ENCODE measurements around the gene ABCG5. TPM values are rescaled to one million over a fixed set of nuclear protein-coding genes. Genes with fewer than 3 reads are reported as not detected.

The ABCG5 gene
- total RNA-seq, 1 donor from 2014 or later, result not detected

- Mint-ChIP-seq H3K9me3 (no peaks in the 10 kb centered on the region), H3K27me3 (ENCODE audit: low read depth) (no peaks in the 10 kb centered on the region), H3K27ac (no peak overlapping the region), H3K4me3 (no peak overlapping the region), H3K4me1 (no peaks in the 10 kb centered on the region), H3K36me3 (peaks cover 25% of the 10 kb centered on the region)
- TF ChIP-seq CTCF (IDR thresholded peaks at IDR 0.05; ENCODE audit: unreplicated experiment), result no peak
- DNase-seq (ENCODE audit: low spot score in 2 of 2, unreplicated experiment in 2 of 2), result no peak
These were observed 35.5 kb downstream of the ABCG5 start for GRCh38 chr2:43803113-43803512.

GRCh38 chr2:43802135-43802534, 36.5 kb downstream of the ABCG5 start:
- Mint-ChIP-seq H3K4me1 (no peaks in the 10 kb centered on the region), H3K36me3 (peaks cover 21% of the 10 kb centered on the region), H3K27me3 (ENCODE audit: low read depth) (no peaks in the 10 kb centered on the region), H3K27ac (no peak overlapping the region), H3K4me3 (no peak overlapping the region), H3K9me3 (no peaks in the 10 kb centered on the region)
- no peak for DNase-seq (ENCODE audit: low spot score in 2 of 2, unreplicated experiment in 2 of 2)
- TF ChIP-seq CTCF (IDR thresholded peaks at IDR 0.05; ENCODE audit: unreplicated experiment), result no peak

- Mint-ChIP-seq H3K27ac (no peak overlapping the region), H3K4me1 (no peaks in the 10 kb centered on the region), H3K9me3 (no peaks in the 10 kb centered on the region), H3K27me3 (ENCODE audit: low read depth) (no peaks in the 10 kb centered on the region), H3K4me3 (no peak overlapping the region), H3K36me3 (peaks cover 19% of the 10 kb centered on the region)
- no peak for TF ChIP-seq CTCF (IDR thresholded peaks at IDR 0.05; ENCODE audit: unreplicated experiment)
- DNase-seq (ENCODE audit: low spot score in 2 of 2, unreplicated experiment in 2 of 2), result no peak
These were observed 37.7 kb downstream of the ABCG5 start for GRCh38 chr2:43800894-43801293.

GRCh38 chr2:43798300-43798699, 40.3 kb downstream of the ABCG5 start:
- Mint-ChIP-seq H3K4me1 (no peaks in the 10 kb centered on the region), H3K9me3 (no peaks in the 10 kb centered on the region), H3K27ac (no peak overlapping the region), H3K27me3 (ENCODE audit: low read depth) (no peaks in the 10 kb centered on the region), H3K4me3 (no peak overlapping the region), H3K36me3 (peaks cover 19% of the 10 kb centered on the region)
- TF ChIP-seq CTCF (IDR thresholded peaks at IDR 0.05; ENCODE audit: unreplicated experiment), result peak; percentile 23
- DNase-seq (ENCODE audit: low spot score in 2 of 2, unreplicated experiment in 2 of 2), result no peak

- Mint-ChIP-seq H3K27ac (no peak overlapping the region), H3K4me3 (no peak overlapping the region), H3K9me3 (no peaks in the 10 kb centered on the region), H3K27me3 (ENCODE audit: low read depth) (no peaks in the 10 kb centered on the region), H3K4me1 (no peaks in the 10 kb centered on the region), H3K36me3 (peaks cover 23% of the 10 kb centered on the region)
- no peak for TF ChIP-seq CTCF (IDR thresholded peaks at IDR 0.05; ENCODE audit: unreplicated experiment)
- no peak for DNase-seq (ENCODE audit: low spot score in 2 of 2, unreplicated experiment in 2 of 2)
These were observed 42.4 kb downstream of the ABCG5 start for GRCh38 chr2:43796206-43796605.

- Mint-ChIP-seq H3K27me3 (ENCODE audit: low read depth) (no peaks in the 10 kb centered on the region), H3K4me1 (no peaks in the 10 kb centered on the region), H3K36me3 (peaks cover 30% of the 10 kb centered on the region), H3K27ac (no peak overlapping the region), H3K4me3 (no peak overlapping the region), H3K9me3 (no peaks in the 10 kb centered on the region)
- no peak for DNase-seq (ENCODE audit: low spot score in 2 of 2, unreplicated experiment in 2 of 2)
- no peak for TF ChIP-seq CTCF (IDR thresholded peaks at IDR 0.05; ENCODE audit: unreplicated experiment)
These were observed 43.7 kb downstream of the ABCG5 start for GRCh38 chr2:43794956-43795355.
